NCI-H226 (cell line): ENCODE data around the gene FGFRL1.
"Not testable (repeated sequence)": the region's sequence is repeated elsewhere in the genome, so short reads cannot be mapped to it uniquely, and the experiment has no call there.

Experiments used
- DNase-seq: peaks from one replicate; pipeline ENCODE4 v3.0.0-alpha.2; 2015

The FGFRL1 gene

GRCh38 chr4:973431-974397, 37.7 kb upstream of the FGFRL1 start, which contains the start of gene DGKQ:
TSS of gene DGKQ (minus strand) at chr4:973569. CDS start at chr4:973482, 87 bp downstream.
- peak; percentile 52 for DNase-seq

- DNase-seq = no peak
These were observed 36.8 kb upstream of the FGFRL1 start for GRCh38 chr4:974668-975067.

GRCh38 chr4:976016-976415, 35.4 kb upstream of the FGFRL1 start:
- not testable (repeated sequence) for DNase-seq

- peak; percentile 34 for DNase-seq
These were observed 32.3 kb upstream of the FGFRL1 start for GRCh38 chr4:978957-979701.

- no peak for DNase-seq
These were observed 29.1 kb upstream of the FGFRL1 start for GRCh38 chr4:982291-982690.

- DNase-seq = no peak
These were observed 28.6 kb upstream of the FGFRL1 start for GRCh38 chr4:982814-983213.

GRCh38 chr4:984336-985054, 26.9 kb upstream of the FGFRL1 start:
- no peak for DNase-seq

- DNase-seq = no peak
These were observed 26.1 kb upstream of the FGFRL1 start for GRCh38 chr4:985123-985830.

GRCh38 chr4:986428-986878, 25.0 kb upstream of the FGFRL1 start:
- DNase-seq = no peak

GRCh38 chr4:986879-987623, 24.4 kb upstream of the FGFRL1 start, which contains the start of gene IDUA:
TSS of gene IDUA (plus strand) at chr4:987044. CDS start at chr4:987085, 41 bp downstream.
- DNase-seq = peak; percentile 75

- DNase-seq = peak; percentile 68
These were observed 23.6 kb upstream of the FGFRL1 start for GRCh38 chr4:987624-988513.

GRCh38 chr4:988726-989721, 22.4 kb upstream of the FGFRL1 start:
- no peak for DNase-seq

- DNase-seq = no peak
These were observed 21.5 kb upstream of the FGFRL1 start for GRCh38 chr4:989722-990471.

- DNase-seq = no peak
These were observed 20.6 kb upstream of the FGFRL1 start for GRCh38 chr4:990746-991367.

- no peak for DNase-seq
These were observed 19.8 kb upstream of the FGFRL1 start for GRCh38 chr4:991451-992296.

GRCh38 chr4:992297-993110, 18.9 kb upstream of the FGFRL1 start:
- DNase-seq = no peak
